PC-9 (cell line): Measurements from ENCODE around the gene LZIC.

Source experiments
- EZH2 ChIP-seq: fragments of 200-600 bp; sonication (generic); IDR thresholded peaks from 2 replicates; pipeline ENCODE4 v1.8.0; 2017; ENCODE audit warnings: antibody characterized with exemption, low read depth
- TF ChIP-seq, protein P1 (sequence below): fragments of 200-600 bp; sonication (generic); conservative IDR thresholded peaks from 2 replicates; pipeline ENCODE4 v1.6.1; 2017; ENCODE audit warnings: mixed run types, antibody characterized with exemption, mild to moderate bottlenecking, moderate library complexity

DNA sequence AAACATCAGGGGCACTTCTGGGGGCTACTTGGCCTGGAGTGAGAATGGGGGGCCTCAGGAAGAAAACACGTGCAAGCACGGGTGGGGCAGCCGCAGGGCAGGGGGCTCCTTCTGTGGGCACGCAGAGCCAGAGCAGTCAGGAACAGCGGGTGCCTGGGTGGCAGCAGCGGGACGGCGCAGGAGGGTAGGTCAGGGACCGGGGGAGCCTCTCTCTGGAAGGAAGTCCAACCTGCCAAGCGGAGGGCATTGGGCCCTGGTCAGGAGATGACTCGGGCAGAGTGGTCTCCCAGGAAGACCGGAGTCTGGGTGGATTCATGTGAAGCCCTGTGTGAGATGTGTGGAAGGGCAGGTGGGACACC lies 60.3 kb downstream of the LZIC start:
- TF ChIP-seq, protein P1, sequence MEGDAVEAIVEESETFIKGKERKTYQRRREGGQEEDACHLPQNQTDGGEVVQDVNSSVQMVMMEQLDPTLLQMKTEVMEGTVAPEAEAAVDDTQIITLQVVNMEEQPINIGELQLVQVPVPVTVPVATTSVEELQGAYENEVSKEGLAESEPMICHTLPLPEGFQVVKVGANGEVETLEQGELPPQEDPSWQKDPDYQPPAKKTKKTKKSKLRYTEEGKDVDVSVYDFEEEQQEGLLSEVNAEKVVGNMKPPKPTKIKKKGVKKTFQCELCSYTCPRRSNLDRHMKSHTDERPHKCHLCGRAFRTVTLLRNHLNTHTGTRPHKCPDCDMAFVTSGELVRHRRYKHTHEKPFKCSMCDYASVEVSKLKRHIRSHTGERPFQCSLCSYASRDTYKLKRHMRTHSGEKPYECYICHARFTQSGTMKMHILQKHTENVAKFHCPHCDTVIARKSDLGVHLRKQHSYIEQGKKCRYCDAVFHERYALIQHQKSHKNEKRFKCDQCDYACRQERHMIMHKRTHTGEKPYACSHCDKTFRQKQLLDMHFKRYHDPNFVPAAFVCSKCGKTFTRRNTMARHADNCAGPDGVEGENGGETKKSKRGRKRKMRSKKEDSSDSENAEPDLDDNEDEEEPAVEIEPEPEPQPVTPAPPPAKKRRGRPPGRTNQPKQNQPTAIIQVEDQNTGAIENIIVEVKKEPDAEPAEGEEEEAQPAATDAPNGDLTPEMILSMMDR, result no peak
- no peak for TF ChIP-seq EZH2
